Muscle layer of duodenum (tissue), 2 donors: ENCODE measurements around the gene C1orf198.
"Not testable (repeated sequence)": the region's sequence is repeated elsewhere in the genome, so short reads cannot be mapped to it uniquely, and the experiment has no call there.

Experiments
- H3K27ac ChIP-seq: one replicate; pipeline ENCODE4 v1.7.0; 2013; ENCODE audit warnings: mild to moderate bottlenecking, low read length
- H3K27me3 ChIP-seq: one replicate; pipeline ENCODE4 v1.7.0; 2013; ENCODE audit warnings: low read depth, mild to moderate bottlenecking, control low read depth, low read length
- H3K36me3 ChIP-seq, 2 donors: one replicate each; pipeline ENCODE4 v1.7.0; 2013; ENCODE audit warnings: low read length in 2 of 2, control low read depth in 1 of 2, mild to moderate bottlenecking in 1 of 2; ENCODE audit not compliant: insufficient read depth in 2 of 2, control insufficient read depth in 1 of 2
- H3K4me1 ChIP-seq, 2 donors: one replicate each; pipeline ENCODE4 v1.7.0; 2013; ENCODE audit warnings: low read length in 2 of 2, mild to moderate bottlenecking in 2 of 2, control low read depth in 1 of 2, moderate library complexity in 1 of 2; ENCODE audit not compliant: insufficient read depth in 2 of 2, control insufficient read depth in 1 of 2
- H3K4me3 ChIP-seq, 2 donors: one replicate each; pipeline ENCODE4 v1.7.0; 2013; ENCODE audit warnings: low read length in 2 of 2, low read depth in 1 of 2, mild to moderate bottlenecking in 1 of 2
- H3K9me3 ChIP-seq, 2 donors: one replicate each; pipeline ENCODE4 v1.7.0; 2013; ENCODE audit warnings: low read length in 2 of 2, control low read depth in 1 of 2, mild to moderate bottlenecking in 1 of 2; ENCODE audit not compliant: control insufficient read depth in 1 of 2
- donor health status: healthy.

The C1orf198 gene

GRCh38 chr1:230845184-230845583, 23.1 kb downstream of the C1orf198 start:
- Histone ChIP-seq H3K4me1 (peaks cover 8 to 15% of the 10 kb centered on the region in 2 donors), H3K36me3 (peaks cover 0 to 25% of the 10 kb centered on the region in 2 donors)
- not testable (repeated sequence) for H3K9me3 ChIP-seq, H3K4me3 ChIP-seq, H3K27ac ChIP-seq, H3K27me3 ChIP-seq

GRCh38 chr1:230844561-230844960, 23.8 kb downstream of the C1orf198 start:
- Histone ChIP-seq H3K4me1 (peaks cover 2 to 8% of the 10 kb centered on the region in 2 donors), H3K4me3 (no peak overlapping the region), H3K27me3 (no peaks in the 10 kb centered on the region), H3K36me3 (peaks cover 0 to 26% of the 10 kb centered on the region in 2 donors), H3K27ac (no peak overlapping the region), H3K9me3 (no peaks in the 10 kb centered on the region)

- H3K9me3 ChIP-seq = no peaks in the 10 kb centered on the region
- H3K36me3 ChIP-seq = peaks cover 0 to 35% of the 10 kb centered on the region in 2 donors
- no peaks in the 10 kb centered on the region for H3K27me3 ChIP-seq
- peaks cover 0 to 2% of the 10 kb centered on the region in 2 donors for H3K4me1 ChIP-seq
- no peak overlapping the region for H3K4me3 ChIP-seq
- no peak overlapping the region for H3K27ac ChIP-seq
Observed at GRCh38 chr1:230843503-230844309, 24.6 kb downstream of the C1orf198 start.

- Histone ChIP-seq H3K36me3 (peaks cover 8 to 44% of the 10 kb centered on the region in 2 donors), H3K9me3 (no peaks in the 10 kb centered on the region), H3K27ac (no peak overlapping the region), H3K27me3 (no peaks in the 10 kb centered on the region), H3K4me1 (no peaks in the 10 kb centered on the region), H3K4me3 (no peak overlapping the region)
Observed at GRCh38 chr1:230842801-230843200, 25.5 kb downstream of the C1orf198 start.

GRCh38 chr1:230839173-230839572, 29.1 kb downstream of the C1orf198 start:
- Histone ChIP-seq H3K4me1 (peaks cover 0 to 4% of the 10 kb centered on the region in 2 donors), H3K36me3 (peaks cover 12 to 51% of the 10 kb centered on the region in 2 donors), H3K27me3 (no peaks in the 10 kb centered on the region), H3K9me3 (no peaks in the 10 kb centered on the region), H3K4me3 (no peak overlapping the region), H3K27ac (no peak overlapping the region)

- H3K9me3 ChIP-seq = no peaks in the 10 kb centered on the region
- no peaks in the 10 kb centered on the region for H3K27me3 ChIP-seq
- H3K4me3 ChIP-seq = no peak overlapping the region
- peaks cover 12 to 40% of the 10 kb centered on the region in 2 donors for H3K36me3 ChIP-seq
- no peak overlapping the region for H3K27ac ChIP-seq
- H3K4me1 ChIP-seq = peaks cover 0 to 6% of the 10 kb centered on the region in 2 donors
Observed at GRCh38 chr1:230836793-230837192, 31.5 kb downstream of the C1orf198 start.

- Histone ChIP-seq H3K9me3 (no peaks in the 10 kb centered on the region), H3K27ac (no peak overlapping the region), H3K4me1 (peaks cover 0 to 6% of the 10 kb centered on the region in 2 donors), H3K27me3 (no peaks in the 10 kb centered on the region), H3K4me3 (no peak overlapping the region), H3K36me3 (peaks cover 12 to 37% of the 10 kb centered on the region in 2 donors)
Observed at GRCh38 chr1:230836347-230836746, 32.0 kb downstream of the C1orf198 start.

- Histone ChIP-seq H3K36me3 (peaks cover 12 to 22% of the 10 kb centered on the region in 2 donors), H3K27ac (no peak overlapping the region), H3K4me1 (peaks cover 0 to 6% of the 10 kb centered on the region in 2 donors), H3K9me3 (no peaks in the 10 kb centered on the region), H3K27me3 (no peaks in the 10 kb centered on the region), H3K4me3 (no peak overlapping the region)
Observed at GRCh38 chr1:230834292-230834691, 34.0 kb downstream of the C1orf198 start.

GRCh38 chr1:230833511-230833910, 34.8 kb downstream of the C1orf198 start:
- H3K9me3 ChIP-seq = no peaks in the 10 kb centered on the region

GRCh38 chr1:230832476-230832875, 35.8 kb downstream of the C1orf198 start:
- H3K4me3 ChIP-seq = no peak overlapping the region
- no peak overlapping the region for H3K27ac ChIP-seq
- H3K27me3 ChIP-seq = no peaks in the 10 kb centered on the region
- H3K9me3 ChIP-seq = no peaks in the 10 kb centered on the region
- peaks cover under 1 to 5% of the 10 kb centered on the region in 2 donors for H3K36me3 ChIP-seq
- H3K4me1 ChIP-seq = peaks cover 3 to 6% of the 10 kb centered on the region in 2 donors

More at GRCh38 chr1:230833511-230833910, 34.8 kb downstream of the C1orf198 start:
- Histone ChIP-seq H3K27me3 (no peaks in the 10 kb centered on the region), H3K36me3 (peaks cover 11 to 14% of the 10 kb centered on the region in 2 donors), H3K27ac (no peak overlapping the region), H3K4me1 (peaks cover 0 to 6% of the 10 kb centered on the region in 2 donors), H3K4me3 (no peak overlapping the region)

GRCh38 chr1:230831771-230832170, 36.5 kb downstream of the C1orf198 start:
- H3K36me3 ChIP-seq = peaks cover 0 to under 1% of the 10 kb centered on the region in 2 donors
- no peak overlapping the region for H3K27ac ChIP-seq
- no peaks in the 10 kb centered on the region for H3K9me3 ChIP-seq
- H3K27me3 ChIP-seq = no peaks in the 10 kb centered on the region
- H3K4me1 ChIP-seq = peaks cover 4 to 7% of the 10 kb centered on the region in 2 donors
- H3K4me3 ChIP-seq = no peak overlapping the region
